ENCODE results near the gene WDR27. TPM values are rescaled to one million over a fixed set of nuclear protein-coding genes. Genes with fewer than 3 reads are reported as not detected.
"Not testable (repeated sequence)": the region's sequence is repeated elsewhere in the genome, so short reads cannot be mapped to it uniquely, and the experiment has no call there.

Gene WDR27
- total RNA-seq, 1 donor from 2014 or later: 26.8 TPM

DNA sequence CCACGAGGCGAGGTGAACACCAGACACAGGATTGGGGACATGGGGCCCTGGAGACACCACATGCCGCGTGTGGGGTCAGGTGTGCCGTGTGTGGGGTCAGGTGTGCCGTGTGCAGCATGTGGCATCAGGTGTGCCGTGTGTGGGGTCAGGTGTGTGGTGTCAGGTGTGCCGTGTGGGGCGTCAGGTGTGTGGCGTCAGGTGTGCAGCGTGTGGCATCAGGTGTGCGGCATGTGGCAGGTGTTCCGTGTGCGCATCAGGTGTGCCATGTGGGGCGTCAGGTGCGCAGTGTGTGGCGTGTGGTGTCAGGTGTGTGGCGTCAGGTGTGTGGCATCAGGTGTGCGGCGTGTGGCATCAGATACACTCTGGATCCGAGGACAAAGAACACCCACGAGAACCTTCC is 77.9 kb downstream of the WDR27 start:
- no peak overlapping the region for H3K4me3 Mint-ChIP-seq
- no peaks in the 10 kb centered on the region for H3K36me3 Mint-ChIP-seq (ENCODE audit: low read depth)
- H3K4me1 Mint-ChIP-seq (ENCODE audit: low read depth): no peaks in the 10 kb centered on the region
- no peaks in the 10 kb centered on the region for H3K9me3 Mint-ChIP-seq
- no peak for DNase-seq (ENCODE audit: low spot score)
- no peaks in the 10 kb centered on the region for H3K27me3 Mint-ChIP-seq (ENCODE audit: insufficient read depth)
- intact Hi-C loops (cut with micrococcal nuclease): no loop called here
- H3K27ac Mint-ChIP-seq: no peak overlapping the region

DNA sequence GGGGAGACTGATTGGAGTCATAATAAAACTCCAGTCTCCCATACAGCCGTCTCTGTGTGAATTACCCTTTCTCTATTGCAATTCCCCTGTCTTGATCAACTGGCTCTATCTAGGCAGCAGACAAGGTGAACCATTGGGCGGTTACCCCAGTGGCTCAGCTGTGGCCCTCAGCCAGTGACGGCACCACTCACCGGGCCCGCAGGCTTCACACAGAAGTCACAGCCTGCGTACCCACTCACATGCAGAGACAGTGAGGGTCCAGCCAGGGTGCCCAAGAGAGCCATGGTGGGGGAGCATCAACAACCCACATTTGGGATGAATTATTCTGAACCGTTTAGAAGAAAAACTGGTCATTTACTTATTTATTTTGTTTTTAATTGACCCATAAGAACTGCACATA is 78.5 kb downstream of the WDR27 start:
- Mint-ChIP-seq H3K4me3 (no peak overlapping the region), H3K27ac (no peak overlapping the region), H3K9me3 (no peaks in the 10 kb centered on the region), H3K36me3 (ENCODE audit: low read depth) (no peaks in the 10 kb centered on the region), H3K4me1 (ENCODE audit: low read depth) (no peaks in the 10 kb centered on the region), H3K27me3 (ENCODE audit: insufficient read depth) (no peaks in the 10 kb centered on the region)
- intact Hi-C loops (cut with micrococcal nuclease): no loop called here
- no peak for DNase-seq (ENCODE audit: low spot score)

DNA sequence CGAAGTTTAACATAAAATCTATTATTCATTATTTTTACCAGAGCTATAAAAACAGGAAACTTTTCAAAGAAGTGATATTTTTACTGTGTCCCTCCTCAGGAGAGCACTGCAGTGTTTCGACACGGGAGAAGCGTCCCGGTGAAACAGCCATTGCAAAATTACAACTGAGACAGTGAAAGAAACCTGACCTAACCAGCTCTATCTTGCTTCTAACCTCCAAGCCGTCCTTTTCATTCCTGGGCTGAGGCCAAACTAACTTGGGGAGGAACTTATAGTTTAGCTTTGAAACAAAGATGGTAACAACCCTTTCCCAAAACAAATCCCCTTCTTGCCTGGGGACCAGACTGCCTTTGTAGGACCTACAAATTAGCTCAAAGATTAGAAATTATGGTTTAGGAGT is 79.2 kb downstream of the WDR27 start:
- no peaks in the 10 kb centered on the region for H3K9me3 Mint-ChIP-seq
- no peak overlapping the region for H3K27ac Mint-ChIP-seq
- no peak overlapping the region for H3K4me3 Mint-ChIP-seq
- no peaks in the 10 kb centered on the region for H3K4me1 Mint-ChIP-seq (ENCODE audit: low read depth)
- intact Hi-C loops (cut with micrococcal nuclease): no loop called here
- no peaks in the 10 kb centered on the region for H3K36me3 Mint-ChIP-seq (ENCODE audit: low read depth)
- no peaks in the 10 kb centered on the region for H3K27me3 Mint-ChIP-seq (ENCODE audit: insufficient read depth)
- DNase-seq (ENCODE audit: low spot score): no peak

DNA sequence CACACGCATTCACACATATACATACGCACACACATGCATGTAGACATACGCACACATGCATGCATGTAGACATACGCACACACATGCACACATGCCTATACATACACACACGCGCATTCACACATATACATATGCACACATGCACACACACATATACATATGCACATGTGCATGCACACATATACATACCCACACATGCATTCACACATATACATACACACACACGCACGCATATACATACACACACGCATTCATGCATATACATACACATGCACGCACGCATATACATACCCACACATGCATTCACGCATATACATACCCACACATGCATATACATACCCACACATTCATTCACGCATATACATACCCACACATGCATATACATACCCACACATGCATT is 80.5 kb downstream of the WDR27 start:
- no peaks in the 10 kb centered on the region for H3K4me1 Mint-ChIP-seq (ENCODE audit: low read depth)
- H3K36me3 Mint-ChIP-seq (ENCODE audit: low read depth): no peaks in the 10 kb centered on the region
- no peak overlapping the region for H3K27ac Mint-ChIP-seq
- H3K4me3 Mint-ChIP-seq: no peak overlapping the region
- intact Hi-C loops (cut with micrococcal nuclease): no loop called here
- peaks cover 4% of the 10 kb centered on the region for H3K9me3 Mint-ChIP-seq
- no peaks in the 10 kb centered on the region for H3K27me3 Mint-ChIP-seq (ENCODE audit: insufficient read depth)
- no peak for DNase-seq (ENCODE audit: low spot score)

DNA sequence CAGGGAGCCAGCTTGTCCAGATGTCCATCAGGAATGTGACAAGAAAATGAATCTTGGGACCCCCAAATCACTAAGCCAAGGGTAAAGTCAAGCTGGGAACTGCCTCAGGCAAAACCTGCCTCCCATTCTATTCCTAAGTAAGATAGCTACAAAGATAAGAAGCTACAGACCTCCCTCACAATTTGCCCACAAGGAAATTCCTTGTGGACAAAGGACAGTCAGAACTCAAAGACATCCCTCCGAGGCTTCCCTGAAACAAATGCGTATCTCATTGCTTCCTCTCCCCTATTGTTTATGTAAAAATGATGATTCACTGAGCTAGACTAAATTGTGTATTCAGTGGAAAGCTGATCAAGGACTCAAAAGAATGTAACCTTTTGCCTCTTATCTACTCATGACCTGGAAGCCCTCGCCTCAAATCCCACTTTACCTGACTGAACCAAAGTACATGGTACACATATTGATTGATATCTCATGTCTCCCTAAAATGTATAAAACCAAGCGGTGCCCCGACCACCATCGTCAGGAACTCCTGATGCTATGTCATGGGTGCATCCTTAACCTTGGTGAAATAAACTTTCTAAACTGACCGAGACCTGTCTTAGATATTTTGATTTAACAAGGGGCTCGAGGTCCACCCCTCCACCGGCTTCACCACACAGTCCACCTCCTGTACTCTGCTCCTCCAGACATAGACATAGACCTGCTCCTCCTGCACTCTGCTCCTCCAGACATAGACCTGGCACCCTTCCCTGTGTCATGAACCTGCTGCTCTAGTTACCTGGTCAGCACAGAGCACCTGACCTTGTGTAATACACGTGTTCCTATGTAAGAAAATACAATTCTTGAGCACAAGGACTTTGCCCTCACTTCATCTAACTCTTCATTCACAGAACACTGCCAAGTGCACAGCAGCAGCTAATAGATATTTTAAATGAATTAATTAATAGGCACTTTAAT is 81.4 kb downstream of the WDR27 start:
- Mint-ChIP-seq H3K27ac (no peak overlapping the region), H3K4me1 (ENCODE audit: low read depth) (no peaks in the 10 kb centered on the region)

DNA sequence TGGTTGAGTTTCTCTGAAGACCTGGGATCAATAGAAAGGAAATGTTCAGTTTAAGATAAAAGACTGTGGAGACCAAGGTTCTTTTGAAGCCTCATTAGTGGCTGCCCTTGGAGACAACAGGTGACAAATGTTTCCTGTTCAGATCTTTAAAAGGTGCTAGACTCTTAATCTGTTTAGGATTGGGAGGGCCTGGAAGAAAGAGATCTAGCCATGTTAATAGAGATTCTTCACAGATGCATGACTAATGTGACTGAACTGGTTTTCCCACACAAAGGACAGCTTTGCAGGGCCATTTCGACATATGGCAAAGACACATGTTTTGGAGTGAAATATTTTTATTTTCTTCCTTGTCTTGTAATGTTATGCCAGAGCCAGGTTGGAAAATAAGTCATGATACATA is 82.2 kb downstream of the WDR27 start:
- peaks cover 2% of the 10 kb centered on the region for H3K27me3 Mint-ChIP-seq (ENCODE audit: insufficient read depth)

More for the DNA sequence above, 81.4 kb downstream of the WDR27 start:
- Mint-ChIP-seq H3K36me3 (ENCODE audit: low read depth) (no peaks in the 10 kb centered on the region), H3K9me3 (peaks cover 4% of the 10 kb centered on the region), H3K27me3 (ENCODE audit: insufficient read depth) (no peaks in the 10 kb centered on the region), H3K4me3 (no peak overlapping the region)
- intact Hi-C loops (cut with micrococcal nuclease): no loop called here
- no peak for DNase-seq (ENCODE audit: low spot score)

DNA sequence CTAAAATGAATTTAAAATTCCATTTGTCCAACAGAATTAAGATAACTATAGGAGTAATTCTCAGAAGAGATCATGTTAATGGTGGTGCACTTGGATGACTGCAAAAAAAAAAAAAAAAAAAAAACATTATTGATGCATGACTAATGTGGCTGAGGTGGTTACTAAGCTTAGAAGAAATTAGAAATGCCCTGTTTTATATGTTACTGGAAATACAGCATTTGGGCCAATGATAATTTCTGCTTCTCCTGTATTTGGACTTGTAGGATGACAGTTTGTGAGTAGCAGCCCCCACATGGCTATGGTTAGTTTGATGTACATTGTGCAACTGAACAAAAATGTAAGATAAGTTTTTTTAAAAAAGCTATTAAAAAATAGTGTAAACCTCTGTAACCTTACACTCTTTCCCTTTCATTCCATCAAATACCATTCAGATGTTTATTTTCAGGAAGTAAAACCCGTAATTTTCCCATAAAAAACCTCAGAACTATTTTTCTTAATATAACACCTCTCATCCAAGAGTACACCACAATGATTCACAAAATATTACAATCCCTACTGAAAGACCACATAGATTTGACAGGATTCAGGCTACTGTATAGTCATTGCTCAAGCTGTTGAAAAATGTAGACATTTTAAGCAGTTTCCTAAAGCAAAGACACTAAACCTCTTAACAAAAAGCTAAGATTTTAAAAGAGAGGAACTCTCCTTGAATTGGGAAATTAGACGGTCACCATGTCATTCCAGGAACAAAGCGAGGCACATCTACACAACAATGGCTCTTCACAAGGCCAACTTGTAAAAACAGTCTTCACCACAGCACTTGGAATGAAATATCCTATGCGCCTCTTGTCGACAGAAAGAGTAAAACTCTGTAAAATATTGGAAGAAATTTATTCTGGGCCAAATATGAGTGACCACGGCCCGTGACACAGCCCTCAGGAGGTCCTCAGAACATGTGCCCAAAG is 83.0 kb downstream of the WDR27 start:
- peaks cover 4% of the 10 kb centered on the region for H3K9me3 Mint-ChIP-seq
- DNase-seq (ENCODE audit: low spot score): no peak
- no peak overlapping the region for H3K4me3 Mint-ChIP-seq
- H3K36me3 Mint-ChIP-seq (ENCODE audit: low read depth): no peaks in the 10 kb centered on the region
- H3K27ac Mint-ChIP-seq: no peak overlapping the region
- intact Hi-C loops (cut with micrococcal nuclease): no loop called here
- peaks cover 2% of the 10 kb centered on the region for H3K27me3 Mint-ChIP-seq (ENCODE audit: insufficient read depth)
- no peaks in the 10 kb centered on the region for H3K4me1 Mint-ChIP-seq (ENCODE audit: low read depth)

More for the DNA sequence above, 82.2 kb downstream of the WDR27 start:
- Mint-ChIP-seq H3K4me1 (ENCODE audit: low read depth) (no peaks in the 10 kb centered on the region), H3K36me3 (ENCODE audit: low read depth) (no peaks in the 10 kb centered on the region), H3K4me3 (no peak overlapping the region), H3K27ac (no peak overlapping the region), H3K9me3 (peaks cover 4% of the 10 kb centered on the region)
- no peak for DNase-seq (ENCODE audit: low spot score)
- intact Hi-C loops (cut with micrococcal nuclease): no loop called here

DNA sequence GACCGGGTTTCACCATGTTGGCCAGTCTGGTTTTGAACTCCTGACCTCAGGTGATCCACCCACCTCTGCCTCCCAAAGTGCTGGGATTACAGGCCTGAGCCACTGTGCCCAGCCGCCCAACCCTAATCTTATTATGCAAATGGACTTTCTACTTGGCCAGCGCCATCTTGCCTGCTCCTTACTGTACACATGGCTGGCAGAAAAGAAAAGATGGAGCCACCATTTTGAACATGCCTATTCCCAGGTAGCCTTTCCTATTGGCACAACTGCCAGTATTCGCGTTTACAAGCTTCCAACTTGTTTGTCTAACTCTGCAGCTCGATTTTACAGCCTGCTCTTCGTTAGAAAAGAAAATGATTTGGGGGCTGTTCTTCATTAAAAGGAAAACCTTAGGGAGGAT is 84.3 kb downstream of the WDR27 start:
- DNase-seq (ENCODE audit: low spot score): no peak
- no peak overlapping the region for H3K27ac Mint-ChIP-seq
- H3K9me3 Mint-ChIP-seq: peaks cover 4% of the 10 kb centered on the region
- H3K4me3 Mint-ChIP-seq: no peak overlapping the region
- peaks cover 2% of the 10 kb centered on the region for H3K27me3 Mint-ChIP-seq (ENCODE audit: insufficient read depth)
- intact Hi-C loops (cut with micrococcal nuclease): no loop called here
- H3K36me3 Mint-ChIP-seq (ENCODE audit: low read depth): no peaks in the 10 kb centered on the region
- no peaks in the 10 kb centered on the region for H3K4me1 Mint-ChIP-seq (ENCODE audit: low read depth)

DNA sequence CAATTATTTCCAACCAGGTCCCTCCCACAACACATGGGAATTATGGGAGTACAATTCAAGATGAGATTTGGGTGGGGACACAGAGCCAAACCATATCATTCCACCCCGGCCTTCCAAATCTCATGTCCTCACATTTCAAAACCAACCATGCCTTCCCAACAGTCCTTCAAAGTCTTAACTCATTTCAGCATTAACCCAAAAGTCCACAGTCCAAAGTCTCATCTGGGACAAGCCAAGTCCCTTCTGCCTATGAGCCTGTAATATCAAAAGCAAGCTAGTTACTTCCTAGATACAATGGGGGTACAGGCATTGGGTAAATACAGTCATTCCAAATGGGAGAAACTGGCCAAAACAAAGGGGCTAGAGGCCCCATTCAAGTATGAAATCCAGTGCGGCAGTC is 93.2 kb downstream of the WDR27 start:
- intact Hi-C loops (cut with micrococcal nuclease); H3K27ac Mint-ChIP-seq; H3K4me3 Mint-ChIP-seq; H3K9me3 Mint-ChIP-seq; H3K36me3 Mint-ChIP-seq (ENCODE audit: low read depth); DNase-seq (ENCODE audit: low spot score); H3K4me1 Mint-ChIP-seq (ENCODE audit: low read depth); H3K27me3 Mint-ChIP-seq (ENCODE audit: insufficient read depth): not testable (repeated sequence)

DNA sequence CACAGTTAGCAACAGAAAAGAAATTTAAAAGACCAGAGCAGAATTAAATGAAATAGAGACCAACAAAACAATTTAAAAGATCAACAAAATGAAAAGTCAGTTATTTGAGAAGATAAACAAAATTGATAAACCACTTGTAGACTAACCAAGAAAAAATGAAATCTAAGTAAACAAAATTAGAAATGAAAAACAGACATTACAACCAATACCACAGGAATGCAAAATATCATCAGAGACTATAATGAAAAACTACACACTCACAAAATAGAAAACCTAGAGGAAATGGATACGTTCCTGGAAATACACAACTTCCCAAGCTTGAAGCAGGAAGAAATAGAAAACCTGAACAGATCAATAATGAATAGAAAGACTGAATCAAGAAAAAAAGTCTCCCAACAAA is 97.8 kb downstream of the WDR27 start:
- no peak for DNase-seq (ENCODE audit: low spot score)
- intact Hi-C loops (cut with micrococcal nuclease): no loop called here
- no peak overlapping the region for H3K4me3 Mint-ChIP-seq
- H3K27me3 Mint-ChIP-seq (ENCODE audit: insufficient read depth): no peaks in the 10 kb centered on the region
- H3K4me1 Mint-ChIP-seq (ENCODE audit: low read depth): no peaks in the 10 kb centered on the region
- H3K36me3 Mint-ChIP-seq (ENCODE audit: low read depth): no peaks in the 10 kb centered on the region
- H3K27ac Mint-ChIP-seq: no peak overlapping the region
- H3K9me3 Mint-ChIP-seq: no peaks in the 10 kb centered on the region

DNA sequence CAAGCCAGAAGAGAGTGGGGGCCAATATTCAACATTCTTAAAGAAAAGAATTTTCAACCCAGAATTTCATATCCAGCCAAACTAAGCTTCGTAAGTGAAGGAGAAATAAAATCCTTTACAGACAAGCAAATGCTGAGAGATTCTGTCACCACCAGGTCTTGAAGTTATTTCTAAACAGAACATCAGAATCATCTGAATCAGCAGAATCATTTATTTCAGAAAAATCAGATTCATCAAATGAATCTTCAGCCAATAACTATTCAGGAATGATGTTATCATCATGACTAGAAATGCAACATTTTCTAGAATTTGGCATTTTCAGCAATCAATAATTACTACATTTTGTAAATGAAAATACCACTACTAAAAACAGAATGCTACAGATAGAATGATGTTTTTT is 100.7 kb downstream of the WDR27 start:
- H3K9me3 Mint-ChIP-seq; H3K36me3 Mint-ChIP-seq (ENCODE audit: low read depth); H3K4me3 Mint-ChIP-seq; DNase-seq (ENCODE audit: low spot score); H3K4me1 Mint-ChIP-seq (ENCODE audit: low read depth); H3K27me3 Mint-ChIP-seq (ENCODE audit: insufficient read depth); H3K27ac Mint-ChIP-seq; intact Hi-C loops (cut with micrococcal nuclease): not testable (repeated sequence)

DNA sequence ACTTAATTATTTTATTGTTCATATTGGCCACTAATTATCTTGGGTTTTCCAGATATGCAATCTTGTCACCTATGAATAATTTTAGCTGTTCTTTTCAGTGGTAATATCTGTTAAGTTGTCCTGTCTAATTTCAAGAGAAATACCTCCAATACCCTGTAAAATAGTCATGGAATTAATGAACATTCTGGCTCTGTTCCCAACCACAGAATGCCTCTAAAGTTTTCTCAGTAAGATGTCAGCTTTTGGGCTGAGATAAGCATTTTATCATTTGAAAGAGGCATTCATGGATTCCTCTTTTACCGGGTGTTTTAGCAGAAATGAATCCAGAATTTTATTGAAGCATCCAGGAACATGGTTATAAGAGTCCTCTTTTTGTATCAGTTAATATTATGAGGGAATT is 109.3 kb downstream of the WDR27 start:
- Mint-ChIP-seq H3K27me3 (ENCODE audit: insufficient read depth) (peaks cover 8% of the 10 kb centered on the region), H3K4me3 (no peak overlapping the region), H3K4me1 (ENCODE audit: low read depth) (peaks cover 17% of the 10 kb centered on the region), H3K27ac (no peak overlapping the region), H3K9me3 (peaks cover 5% of the 10 kb centered on the region), H3K36me3 (ENCODE audit: low read depth) (peaks cover 1% of the 10 kb centered on the region)
- intact Hi-C loops (cut with micrococcal nuclease): no loop called here
- DNase-seq (ENCODE audit: low spot score): no peak

DNA sequence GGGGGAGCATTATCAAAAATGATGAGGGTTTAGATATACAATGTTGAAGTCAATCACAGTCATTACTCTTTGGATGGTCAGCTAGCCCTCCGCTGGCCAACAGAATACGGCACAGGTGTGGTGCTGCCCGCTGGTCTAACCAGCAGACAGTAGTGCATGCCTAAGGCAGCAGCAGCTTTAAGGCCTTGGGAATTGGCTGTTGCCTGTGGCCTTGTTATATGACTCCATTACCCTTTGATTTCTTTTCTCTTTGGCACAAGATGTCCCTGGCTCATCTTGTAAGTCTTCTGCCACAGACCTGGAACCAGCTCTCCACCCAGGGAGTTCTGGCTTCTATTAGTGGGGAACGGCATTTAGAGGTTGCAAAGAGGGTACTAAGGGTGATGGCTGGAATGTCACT is 110.2 kb downstream of the WDR27 start:
- peaks cover 17% of the 10 kb centered on the region for H3K4me1 Mint-ChIP-seq (ENCODE audit: low read depth)
- peaks cover 5% of the 10 kb centered on the region for H3K27me3 Mint-ChIP-seq (ENCODE audit: insufficient read depth)
- no peak for DNase-seq (ENCODE audit: low spot score)
- H3K27ac Mint-ChIP-seq: no peak overlapping the region
- intact Hi-C loops (cut with micrococcal nuclease): no loop called here
- no peaks in the 10 kb centered on the region for H3K36me3 Mint-ChIP-seq (ENCODE audit: low read depth)
- H3K4me3 Mint-ChIP-seq: no peak overlapping the region
- H3K9me3 Mint-ChIP-seq: no peaks in the 10 kb centered on the region
